ENCODE measurements around the gene AHSP.
"Not testable (repeated sequence)": the region's sequence is repeated elsewhere in the genome, so short reads cannot be mapped to it uniquely, and the experiment has no call there.

AHSP gene

GRCh38 chr16:31532120-31532519 is 4.4 kb downstream of the AHSP start:
- no peak for DNase-seq

GRCh38 chr16:31532896-31533295 is 5.2 kb downstream of the AHSP start:
- no peak for DNase-seq

GRCh38 chr16:31535737-31536136 is 8.0 kb downstream of the AHSP start:
- DNase-seq, result no peak

- DNase-seq, result no peak
These were observed 9.2 kb downstream of the AHSP start for GRCh38 chr16:31536804-31537361.

GRCh38 chr16:31537362-31538242 is 9.9 kb downstream of the AHSP start:
- DNase-seq, result no peak

- not testable (repeated sequence) for DNase-seq
These were observed 10.5 kb downstream of the AHSP start for GRCh38 chr16:31538243-31538598.

GRCh38 chr16:31539762-31540161 is 12.1 kb downstream of the AHSP start:
- not testable (repeated sequence) for DNase-seq

GRCh38 chr16:31542763-31543162 is 15.1 kb downstream of the AHSP start:
- no peak for DNase-seq

- DNase-seq, result no peak
These were observed 33.9 kb downstream of the AHSP start for GRCh38 chr16:31561426-31562233.

- no peak for DNase-seq
These were observed 41.1 kb downstream of the AHSP start for GRCh38 chr16:31568577-31569359.

GRCh38 chr16:31569360-31569717 is 41.6 kb downstream of the AHSP start:
- no peak for DNase-seq

- no peak for DNase-seq
These were observed 45.1 kb downstream of the AHSP start for GRCh38 chr16:31572821-31573220.

GRCh38 chr16:31574159-31574558 is 46.5 kb downstream of the AHSP start:
- not testable (repeated sequence) for DNase-seq

GRCh38 chr16:31577411-31577810 is 49.7 kb downstream of the AHSP start:
- no peak for DNase-seq

Measured in activated naive CD4-positive, alpha-beta T cell treated with Interleukin-2 at 50 U/mL for 16 hours (primary cell).